ENCODE data around the gene SPATS2L. TPM values are rescaled to one million over a fixed set of nuclear protein-coding genes. Genes with fewer than 3 reads are reported as not detected.

SPATS2L gene
- total and polyA plus RNA-seq, 2 donors (not counting 1 experiment from before 2014, with no cell fraction given), result 0.27 to 0.44 TPM

GRCh38 chr2:200492656-200493055 lies 186.2 kb downstream of the SPATS2L start:
- H3K9ac ChIP-seq (ENCODE audit: low read length), result no peak overlapping the region
- ATAC-seq (ENCODE audit: low read depth), result no peak
- H3K9me3 ChIP-seq (ENCODE audit: control extremely low read depth in 1 of 3, control insufficient read depth in 2 of 3, insufficient read depth in 1 of 3, low read length in 2 of 3), result no peaks in the 10 kb centered on the region
- peaks cover 26 to 62% of the 10 kb centered on the region in 2 experiments for H3K36me3 ChIP-seq (replicated peaks in 1 of 2; ENCODE audit: control extremely low read depth in 1 of 2, control insufficient read depth in 1 of 2, extremely low read depth in 1 of 2, insufficient read depth in 2 of 2, low read length in 1 of 2)
- CTCF ChIA-PET, result interaction anchor here (2.2 kb wide), 1 partner anchor 9 kb away, joined by 11 read pairs; no protein-coding TSS in a partner anchor
- Mint-ChIP-seq H3K4me1 (no peaks in the 10 kb centered on the region), H3K27ac (no peak overlapping the region), H3K9me3 (ENCODE audit: insufficient read depth) (no peaks in the 10 kb centered on the region), H3K4me3 (no peak overlapping the region), H3K27me3 (no peaks in the 10 kb centered on the region)
- H3K4me3 ChIP-seq (ENCODE audit: control extremely low read depth in 1 of 5, extremely low read depth in 1 of 5, insufficient read depth in 1 of 5, low read depth in 2 of 5, low read length in 4 of 5), result no peak overlapping the region
- POLR2A ChIA-PET, result no interaction called here
- no peak overlapping the region for H3K27ac ChIP-seq (ENCODE audit: low read length in 2 of 2)
- H3K4me2 ChIP-seq (replicated peaks; ENCODE audit: low read depth, low read length, poor library complexity, severe bottlenecking), result no peak overlapping the region
- intact Hi-C loops (cut with micrococcal nuclease), result no loop called here
- no peaks in the 10 kb centered on the region for H3K4me1 ChIP-seq (ENCODE audit: control insufficient read depth in 2 of 2, insufficient read depth in 2 of 2, low read length in 2 of 2)
- H2AFZ ChIP-seq (ENCODE audit: insufficient read depth, low read depth, low read length, poor library complexity, severe bottlenecking), result no peak overlapping the region
- DNase-seq, result no peak
- H3K79me2 ChIP-seq (ENCODE audit: control insufficient read depth, insufficient read depth, low read length), result no peaks in the 10 kb centered on the region
- TF ChIP-seq CTCF (IDR thresholded peaks at IDR 0.05) (no peak), EZH2 (IDR thresholded peaks at IDR 0.05; ENCODE audit: borderline replicate concordance, insufficient read depth, low read depth, low read length, poor library complexity, severe bottlenecking) (no peak)
- no peaks in the 10 kb centered on the region for H3K27me3 ChIP-seq (replicated peaks in 1 of 4; ENCODE audit: control extremely low read depth in 1 of 4, control insufficient read depth in 3 of 4, insufficient read depth in 4 of 4, low read length in 3 of 4)
- no peaks in the 10 kb centered on the region for H4K20me1 ChIP-seq (ENCODE audit: control insufficient read depth, insufficient read depth, low read length, poor library complexity, severe bottlenecking)

GRCh38 chr2:200494048-200494447 lies 187.6 kb downstream of the SPATS2L start:
- no peak overlapping the region for H3K4me3 Mint-ChIP-seq
- no peak overlapping the region for H2AFZ ChIP-seq (ENCODE audit: insufficient read depth, low read depth, low read length, poor library complexity, severe bottlenecking)
- 100% methylated on average over 1 of the region's 2 CpGs for WGBS (ENCODE audit: insufficient coverage)
- no peak overlapping the region for H3K9ac ChIP-seq (ENCODE audit: low read length)
- DNase-seq (no peak), ATAC-seq (ENCODE audit: low read depth) (no peak)
- CTCF ChIA-PET, result interaction anchor here (2.2 kb wide), 1 partner anchor 10 kb away, joined by 11 read pairs; no protein-coding TSS in a partner anchor
- H3K4me1 ChIP-seq (ENCODE audit: control insufficient read depth in 2 of 2, insufficient read depth in 2 of 2, low read length in 2 of 2), result no peaks in the 10 kb centered on the region
- TF ChIP-seq CTCF (IDR thresholded peaks at IDR 0.05), result no peak
- no peak for TF ChIP-seq EZH2 (IDR thresholded peaks at IDR 0.05; ENCODE audit: borderline replicate concordance, insufficient read depth, low read depth, low read length, poor library complexity, severe bottlenecking)
- POLR2A ChIA-PET, result no interaction called here
- no peak overlapping the region for H3K4me3 ChIP-seq (ENCODE audit: control extremely low read depth in 1 of 5, extremely low read depth in 1 of 5, insufficient read depth in 1 of 5, low read depth in 2 of 5, low read length in 4 of 5)
- H3K27me3 Mint-ChIP-seq, result no peaks in the 10 kb centered on the region
- no peaks in the 10 kb centered on the region for H3K79me2 ChIP-seq (ENCODE audit: control insufficient read depth, insufficient read depth, low read length)
- H3K4me2 ChIP-seq (replicated peaks; ENCODE audit: low read depth, low read length, poor library complexity, severe bottlenecking), result no peak overlapping the region
- H3K9me3 ChIP-seq (ENCODE audit: control extremely low read depth in 1 of 3, control insufficient read depth in 2 of 3, insufficient read depth in 1 of 3, low read length in 2 of 3), result no peaks in the 10 kb centered on the region
- no peaks in the 10 kb centered on the region for H3K4me1 Mint-ChIP-seq
- no peak overlapping the region for H3K27ac Mint-ChIP-seq
- peaks cover 28 to 72% of the 10 kb centered on the region in 2 experiments for H3K36me3 ChIP-seq (replicated peaks in 1 of 2; ENCODE audit: control extremely low read depth in 1 of 2, control insufficient read depth in 1 of 2, extremely low read depth in 1 of 2, insufficient read depth in 2 of 2, low read length in 1 of 2)
- intact Hi-C loops (cut with micrococcal nuclease), result no loop called here
- no peak overlapping the region for H3K27ac ChIP-seq (ENCODE audit: low read length in 2 of 2)
- peaks cover 5% of the 10 kb centered on the region for H4K20me1 ChIP-seq (ENCODE audit: control insufficient read depth, insufficient read depth, low read length, poor library complexity, severe bottlenecking)
- no peaks in the 10 kb centered on the region for H3K9me3 Mint-ChIP-seq (ENCODE audit: insufficient read depth)
- no peaks in the 10 kb centered on the region for H3K27me3 ChIP-seq (replicated peaks in 1 of 4; ENCODE audit: control extremely low read depth in 1 of 4, control insufficient read depth in 3 of 4, insufficient read depth in 4 of 4, low read length in 3 of 4)
